Measurements from ENCODE around the gene COX8A. TPM values are rescaled to one million over a fixed set of nuclear protein-coding genes. Genes with fewer than 3 reads are reported as not detected.

COX8A gene
- total RNA-seq, 1 donor = 190 TPM

GRCh38 chr11:63979426-63979825 is 5.0 kb downstream of the COX8A start:
- no peak for DNase-seq (ENCODE audit: insufficient read length, low spot score, missing footprints)
- H3K79me2 ChIP-seq (ENCODE audit: insufficient read depth, low read length) = peaks cover 68% of the 10 kb centered on the region

GRCh38 chr11:63985812-63986155 is 11.4 kb downstream of the COX8A start:
- Histone ChIP-seq H2AFZ (ENCODE audit: low read length) (peak overlapping the region; percentile 92), H3K4me1 (ENCODE audit: insufficient read depth, low read length) (peaks cover 14% of the 10 kb centered on the region), H3K79me2 (ENCODE audit: insufficient read depth, low read length) (peaks cover 64% of the 10 kb centered on the region), H3K4me2 (ENCODE audit: insufficient read depth, low read length) (peak overlapping the region; percentile 91), H3K4me3 (ENCODE audit: insufficient read depth, low read length) (peak overlapping the region; percentile 93), H4K20me1 (ENCODE audit: insufficient read depth, low read length) (peaks cover 16% of the 10 kb centered on the region), H3K36me3 (ENCODE audit: insufficient read depth, low read length) (peaks cover 21% of the 10 kb centered on the region), H3K9me3 (ENCODE audit: low read depth, low read length) (no peaks in the 10 kb centered on the region), H3K27ac (ENCODE audit: low read depth, low read length) (peak overlapping the region; percentile 73), H3K27me3 (ENCODE audit: insufficient read depth, low read length) (no peaks in the 10 kb centered on the region)
- peak; percentile 93 for DNase-seq (ENCODE audit: insufficient read length, low spot score, missing footprints)
- TF ChIP-seq CTCF (IDR thresholded peaks at IDR 0.05; ENCODE audit: extremely low read depth, low read depth, low read length) = no peak

More at GRCh38 chr11:63979426-63979825, 5.0 kb downstream of the COX8A start:
- no peak for TF ChIP-seq CTCF (IDR thresholded peaks at IDR 0.05; ENCODE audit: extremely low read depth, low read depth, low read length)
- H3K4me3 ChIP-seq (ENCODE audit: insufficient read depth, low read length) = no peak overlapping the region
- H3K36me3 ChIP-seq (ENCODE audit: insufficient read depth, low read length) = peaks cover 10% of the 10 kb centered on the region
- H3K27ac ChIP-seq (ENCODE audit: low read depth, low read length) = no peak overlapping the region
- no peak overlapping the region for H3K4me2 ChIP-seq (ENCODE audit: insufficient read depth, low read length)
- H3K4me1 ChIP-seq (ENCODE audit: insufficient read depth, low read length) = peaks cover 16% of the 10 kb centered on the region
- peaks cover 17% of the 10 kb centered on the region for H4K20me1 ChIP-seq (ENCODE audit: insufficient read depth, low read length)
- H3K9me3 ChIP-seq (ENCODE audit: low read depth, low read length) = no peaks in the 10 kb centered on the region
- no peaks in the 10 kb centered on the region for H3K27me3 ChIP-seq (ENCODE audit: insufficient read depth, low read length)
- no peak overlapping the region for H2AFZ ChIP-seq (ENCODE audit: low read length)

GRCh38 chr11:63986156-63986931 is 11.9 kb downstream of the COX8A start, which contains the start of gene OTUB1:
OTUB1 (plus strand) TSS chr11:63986438; CDS start chr11:63986457, 19 bp downstream.
- H3K36me3 ChIP-seq (ENCODE audit: insufficient read depth, low read length) = peaks cover 25% of the 10 kb centered on the region
- H3K27ac ChIP-seq (ENCODE audit: low read depth, low read length) = peak within 1 kb of the TSS; percentile 73
- peak within 1 kb of the TSS; percentile 92 for H2AFZ ChIP-seq (ENCODE audit: low read length)
- no peaks in the 10 kb centered on the region for H3K27me3 ChIP-seq (ENCODE audit: insufficient read depth, low read length)
- peak; percentile 100 for DNase-seq (ENCODE audit: insufficient read length, low spot score, missing footprints)
- H3K9me3 ChIP-seq (ENCODE audit: low read depth, low read length) = no peaks in the 10 kb centered on the region
- H3K4me1 ChIP-seq (ENCODE audit: insufficient read depth, low read length) = peaks cover 14% of the 10 kb centered on the region
- peaks cover 21% of the 10 kb centered on the region for H4K20me1 ChIP-seq (ENCODE audit: insufficient read depth, low read length)
- peak within 1 kb of the TSS; percentile 91 for H3K4me2 ChIP-seq (ENCODE audit: insufficient read depth, low read length)
- no peak for TF ChIP-seq CTCF (IDR thresholded peaks at IDR 0.05; ENCODE audit: extremely low read depth, low read depth, low read length)
- H3K4me3 ChIP-seq (ENCODE audit: insufficient read depth, low read length) = peak within 1 kb of the TSS; percentile 93
- peaks cover 64% of the 10 kb centered on the region for H3K79me2 ChIP-seq (ENCODE audit: insufficient read depth, low read length)

- no peak for TF ChIP-seq CTCF (IDR thresholded peaks at IDR 0.05; ENCODE audit: extremely low read depth, low read depth, low read length)
- peaks cover 14% of the 10 kb centered on the region for H3K4me1 ChIP-seq (ENCODE audit: insufficient read depth, low read length)
- peak overlapping the region; percentile 91 for H3K4me2 ChIP-seq (ENCODE audit: insufficient read depth, low read length)
- peaks cover 26% of the 10 kb centered on the region for H3K36me3 ChIP-seq (ENCODE audit: insufficient read depth, low read length)
- no peaks in the 10 kb centered on the region for H3K27me3 ChIP-seq (ENCODE audit: insufficient read depth, low read length)
- peak; percentile 53 for DNase-seq (ENCODE audit: insufficient read length, low spot score, missing footprints)
- H3K27ac ChIP-seq (ENCODE audit: low read depth, low read length) = peak overlapping the region; percentile 73
- peaks cover 66% of the 10 kb centered on the region for H3K79me2 ChIP-seq (ENCODE audit: insufficient read depth, low read length)
- H2AFZ ChIP-seq (ENCODE audit: low read length) = no peak overlapping the region
- peaks cover 26% of the 10 kb centered on the region for H4K20me1 ChIP-seq (ENCODE audit: insufficient read depth, low read length)
- no peaks in the 10 kb centered on the region for H3K9me3 ChIP-seq (ENCODE audit: low read depth, low read length)
- H3K4me3 ChIP-seq (ENCODE audit: insufficient read depth, low read length) = peak overlapping the region; percentile 93
Observed at GRCh38 chr11:63986932-63987513, 12.6 kb downstream of the COX8A start.

Measured in osteoblast (primary cell).